SK-N-DZ (cell line): Measurements from ENCODE around the gene CD59.
"Not testable (repeated sequence)": the region's sequence is repeated elsewhere in the genome, so short reads cannot be mapped to it uniquely, and the experiment has no call there.

Experiments
- DNase-seq: peaks from one replicate; pipeline ENCODE4 v3.0.0-alpha.2; 2015; ENCODE audit warnings: low spot score

Gene CD59

GRCh38 chr11:33667819-33668467 lies 68.3 kb downstream of the CD59 start:
- no peak for DNase-seq

GRCh38 chr11:33665350-33666106 lies 70.7 kb downstream of the CD59 start:
- DNase-seq = no peak

GRCh38 chr11:33664827-33665226 lies 71.4 kb downstream of the CD59 start:
- no peak for DNase-seq

- no peak for DNase-seq
These were observed 72.1 kb downstream of the CD59 start for GRCh38 chr11:33664166-33664565.

- no peak for DNase-seq
These were observed 73.1 kb downstream of the CD59 start for GRCh38 chr11:33663121-33663520.

GRCh38 chr11:33661526-33661925 lies 74.7 kb downstream of the CD59 start:
- DNase-seq = not testable (repeated sequence)

GRCh38 chr11:33660962-33661361 lies 75.3 kb downstream of the CD59 start:
- DNase-seq = no peak

GRCh38 chr11:33659370-33660139 lies 76.7 kb downstream of the CD59 start:
- DNase-seq = no peak

GRCh38 chr11:33658195-33658900 lies 77.9 kb downstream of the CD59 start:
- no peak for DNase-seq

GRCh38 chr11:33657757-33658156 lies 78.5 kb downstream of the CD59 start:
- DNase-seq = no peak

- DNase-seq = no peak
These were observed 79.5 kb downstream of the CD59 start for GRCh38 chr11:33656768-33657167.

- no peak for DNase-seq
These were observed 80.2 kb downstream of the CD59 start for GRCh38 chr11:33655842-33656600.

- no peak for DNase-seq
These were observed 81.6 kb downstream of the CD59 start for GRCh38 chr11:33654594-33654993.
